Gastrocnemius medialis (tissue), 4 donors: ENCODE data around the gene TMEM154. TPM values are rescaled to one million over a fixed set of nuclear protein-coding genes. Genes with fewer than 3 reads are reported as not detected.

Source experiments
- ATAC-seq, 2 donors: fragments of 150-250 bp; one replicate each; pipeline ENCODE4 v1.9.1; 2016
- DNase-seq, 2 donors: peaks; one replicate each; pipeline ENCODE4 v3.0.0-alpha.2; 2019
- H3K27ac ChIP-seq, 4 donors: fragments of 200-600 bp; sonication (generic); 1 replicate in 1 of 4; 2 replicates in 3 of 4; pipeline ENCODE4 v1.5.1; 2016 to 2018; ENCODE audit warnings: mild to moderate bottlenecking in 2 of 4, moderate library complexity in 1 of 4
- H3K27me3 ChIP-seq, 3 donors: fragments of 200-600 bp; sonication (generic) in 2 of 3; 1 replicate in 1 of 3; 2 replicates in 2 of 3; pipeline versions ENCODE4 v1.5.1 to v1.6.0; 2016 to 2019; ENCODE audit warnings: mild to moderate bottlenecking in 1 of 3, moderate library complexity in 1 of 3
- H3K36me3 ChIP-seq, 2 donors: fragments of 200-600 bp; sonication (generic) in 1 of 2; one replicate each; pipeline ENCODE4 v1.5.1; 2017 to 2018
- H3K4me1 ChIP-seq, 2 donors: fragments of 200-600 bp; sonication (generic) in 1 of 2; one replicate each; pipeline ENCODE4 v1.5.1; 2016 to 2017; ENCODE audit warnings: mild to moderate bottlenecking in 2 of 2
- H3K4me3 ChIP-seq, 4 donors: fragments of 200-600 bp; sonication (generic) in 3 of 4; 1 replicate in 1 of 4; 2 replicates in 3 of 4; pipeline ENCODE4 v1.5.1; 2016 to 2019; ENCODE audit warnings: mild to moderate bottlenecking in 2 of 4
- H3K9me3 ChIP-seq, 3 donors: fragments of 200-600 bp; sonication (generic) in 2 of 3; 1 replicate in 1 of 3; 2 replicates in 2 of 3; pipeline ENCODE4 v1.5.1; 2016 to 2019
- POLR2A ChIP-seq, 2 donors: fragments of 450-650 bp; IDR thresholded peaks; one replicate each; pipeline ENCODE4 v1.6.1; 2017; ENCODE audit warnings: antibody characterized with exemption in 2 of 2, mild to moderate bottlenecking in 2 of 2, moderate library complexity in 2 of 2
- in situ Hi-C, 4 donors: fragments of 200-750 bp; cut with MboI; loops; one replicate each; pipeline versions ENCODE4 v1.15.0 to v1.8.0; 2017; ENCODE audit warnings: low sequenced_read_pairs in 4 of 4
- intact Hi-C: fragments of 100-400 bp; cut with DNase I; formaldehyde crosslinking; loops from one replicate; pipeline ENCODE4 v1.15.1; 2023; ENCODE audit warnings: low total_unique reads
- total RNA-seq, 4 donors: library from RNA; depleted of rRNA; stranded (reverse); fragments of >200 nt; gene quantifications; one replicate each; pipeline versions ENCODE4 v1.1.0 to v1.2.3, GENCODE V29; 2016
- TF ChIP-seq, protein P1 (sequence below), 5 experiments: fragments of 450-650 bp in 3 of 5; fragments of 200-600 bp in 2 of 5; sonication (generic) in 2 of 5; IDR thresholded peaks in 4 of 5; conservative IDR thresholded peaks in 1 of 5; 1 replicate in 4 of 5; 2 replicates in 1 of 5; pipeline ENCODE4 v1.5.1; 2016 to 2019; ENCODE audit warnings: antibody characterized with exemption in 5 of 5, mild to moderate bottlenecking in 3 of 5, moderate library complexity in 3 of 5

The TMEM154 gene
- total RNA-seq, 4 donors from 2014 or later, result 0.15 to 2.0 (median 0.70) TPM

DNA sequence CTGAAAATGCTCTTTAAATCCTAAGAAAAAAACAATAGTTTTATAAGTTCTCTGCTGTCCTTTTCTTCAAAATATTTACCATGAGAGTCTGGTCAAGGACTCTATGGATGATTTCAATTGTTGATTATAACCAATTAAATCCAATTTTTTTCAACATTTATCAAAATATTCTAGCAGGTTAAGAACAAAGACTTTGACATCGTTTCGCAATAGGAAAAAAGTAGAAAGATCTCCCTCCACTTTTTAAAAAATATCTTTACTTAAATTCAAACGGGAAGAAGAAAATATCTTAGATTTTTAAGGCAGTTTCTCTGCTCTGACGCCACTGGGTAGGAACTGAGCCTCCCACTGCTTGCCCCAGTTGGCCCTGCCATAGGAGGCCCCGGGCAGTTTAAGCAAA, 44.7 kb upstream of the TMEM154 start:
- no peaks in the 10 kb centered on the region for H3K27me3 ChIP-seq
- no peaks in the 10 kb centered on the region for H3K4me1 ChIP-seq
- in situ Hi-C loops, result no loop called here
- no peak for DNase-seq
- no peaks in the 10 kb centered on the region for H3K9me3 ChIP-seq
- no peak overlapping the region for H3K4me3 ChIP-seq
- H3K36me3 ChIP-seq, result no peaks in the 10 kb centered on the region
- no peak overlapping the region for H3K27ac ChIP-seq
- intact Hi-C loops, result no loop called here
- ATAC-seq, result no peak
- TF ChIP-seq, protein P1, sequence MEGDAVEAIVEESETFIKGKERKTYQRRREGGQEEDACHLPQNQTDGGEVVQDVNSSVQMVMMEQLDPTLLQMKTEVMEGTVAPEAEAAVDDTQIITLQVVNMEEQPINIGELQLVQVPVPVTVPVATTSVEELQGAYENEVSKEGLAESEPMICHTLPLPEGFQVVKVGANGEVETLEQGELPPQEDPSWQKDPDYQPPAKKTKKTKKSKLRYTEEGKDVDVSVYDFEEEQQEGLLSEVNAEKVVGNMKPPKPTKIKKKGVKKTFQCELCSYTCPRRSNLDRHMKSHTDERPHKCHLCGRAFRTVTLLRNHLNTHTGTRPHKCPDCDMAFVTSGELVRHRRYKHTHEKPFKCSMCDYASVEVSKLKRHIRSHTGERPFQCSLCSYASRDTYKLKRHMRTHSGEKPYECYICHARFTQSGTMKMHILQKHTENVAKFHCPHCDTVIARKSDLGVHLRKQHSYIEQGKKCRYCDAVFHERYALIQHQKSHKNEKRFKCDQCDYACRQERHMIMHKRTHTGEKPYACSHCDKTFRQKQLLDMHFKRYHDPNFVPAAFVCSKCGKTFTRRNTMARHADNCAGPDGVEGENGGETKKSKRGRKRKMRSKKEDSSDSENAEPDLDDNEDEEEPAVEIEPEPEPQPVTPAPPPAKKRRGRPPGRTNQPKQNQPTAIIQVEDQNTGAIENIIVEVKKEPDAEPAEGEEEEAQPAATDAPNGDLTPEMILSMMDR (IDR thresholded peaks at IDR 0.05 in 4 of 5, conservative IDR thresholded peaks at IDR 0.05 in 1 of 5), result no peak
- no peak for TF ChIP-seq POLR2A (IDR thresholded peaks at IDR 0.05)

DNA sequence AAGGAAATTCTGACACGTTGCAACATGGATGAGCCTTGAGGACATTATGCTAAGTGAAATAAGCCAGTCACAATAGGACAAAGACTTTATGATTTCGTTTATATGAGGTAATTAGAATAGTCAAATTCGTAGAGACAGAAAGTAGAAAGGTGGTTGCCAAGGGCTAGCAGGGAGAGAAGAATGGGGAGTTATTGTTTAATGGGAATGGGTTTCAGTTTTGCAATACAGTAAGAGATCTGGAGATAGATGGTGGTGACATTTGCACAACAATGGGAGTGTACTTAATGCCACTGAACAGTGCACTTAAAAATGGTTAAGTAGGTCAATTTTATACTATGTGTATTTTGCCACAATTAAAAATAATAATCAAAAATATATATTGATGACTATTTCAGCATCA, 43.4 kb upstream of the TMEM154 start:
- ATAC-seq (no peak), DNase-seq (no peak)
- no peaks in the 10 kb centered on the region for H3K4me1 ChIP-seq
- H3K9me3 ChIP-seq, result no peaks in the 10 kb centered on the region
- no peaks in the 10 kb centered on the region for H3K27me3 ChIP-seq
- intact Hi-C loops, result no loop called here
- no peaks in the 10 kb centered on the region for H3K36me3 ChIP-seq
- in situ Hi-C loops, result no loop called here
- TF ChIP-seq POLR2A (IDR thresholded peaks at IDR 0.05), result no peak
- TF ChIP-seq, protein P1 (IDR thresholded peaks at IDR 0.05 in 4 of 5, conservative IDR thresholded peaks at IDR 0.05 in 1 of 5), result no peak
- H3K27ac ChIP-seq, result no peak overlapping the region
- no peak overlapping the region for H3K4me3 ChIP-seq

DNA sequence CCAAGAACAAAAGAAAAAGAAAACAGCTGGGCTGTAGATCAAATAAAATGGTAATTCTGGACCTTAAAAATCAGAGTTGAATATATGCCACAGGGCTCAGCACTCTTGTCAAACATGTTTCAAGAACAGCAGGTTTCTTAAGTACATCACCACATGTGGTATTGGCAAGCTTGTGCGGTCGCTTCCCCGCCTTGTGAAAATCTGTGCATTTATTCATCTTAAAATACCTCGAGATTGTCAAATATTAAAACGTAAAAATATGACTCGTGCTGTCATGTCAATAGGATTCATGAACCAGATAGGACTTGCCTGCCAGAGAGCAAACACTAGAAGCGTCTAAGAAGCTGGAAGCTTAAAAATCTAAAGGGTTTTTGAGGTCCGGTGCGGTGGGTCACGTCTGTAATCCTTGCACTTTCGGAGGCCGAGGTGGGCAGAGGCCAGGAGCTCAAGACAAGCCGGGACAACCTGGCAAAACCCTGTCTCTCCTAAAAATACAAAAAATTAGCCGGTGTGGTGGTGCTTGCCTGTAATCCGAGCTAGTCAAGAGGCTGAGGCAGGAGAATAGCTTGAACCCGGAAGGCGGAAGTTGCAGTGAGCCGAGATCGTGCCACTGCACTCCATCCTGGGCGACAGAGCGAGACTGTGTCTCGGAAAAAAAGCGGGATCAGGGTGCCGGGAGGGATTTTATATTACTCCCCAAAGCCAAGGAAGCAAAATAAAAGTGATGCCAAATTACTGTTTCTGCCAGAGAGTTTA, 40.2 kb upstream of the TMEM154 start:
- in situ Hi-C loops, result no loop called here
- ATAC-seq (no peak), DNase-seq (no peak)
- Histone ChIP-seq H3K27ac (no peak overlapping the region), H3K9me3 (no peaks in the 10 kb centered on the region), H3K4me3 (no peak overlapping the region), H3K27me3 (no peaks in the 10 kb centered on the region), H3K4me1 (no peaks in the 10 kb centered on the region), H3K36me3 (no peaks in the 10 kb centered on the region)
- intact Hi-C loops, result no loop called here
- TF ChIP-seq, protein P1 (IDR thresholded peaks at IDR 0.05 in 4 of 5, conservative IDR thresholded peaks at IDR 0.05 in 1 of 5), result no peak
- no peak for TF ChIP-seq POLR2A (IDR thresholded peaks at IDR 0.05)

DNA sequence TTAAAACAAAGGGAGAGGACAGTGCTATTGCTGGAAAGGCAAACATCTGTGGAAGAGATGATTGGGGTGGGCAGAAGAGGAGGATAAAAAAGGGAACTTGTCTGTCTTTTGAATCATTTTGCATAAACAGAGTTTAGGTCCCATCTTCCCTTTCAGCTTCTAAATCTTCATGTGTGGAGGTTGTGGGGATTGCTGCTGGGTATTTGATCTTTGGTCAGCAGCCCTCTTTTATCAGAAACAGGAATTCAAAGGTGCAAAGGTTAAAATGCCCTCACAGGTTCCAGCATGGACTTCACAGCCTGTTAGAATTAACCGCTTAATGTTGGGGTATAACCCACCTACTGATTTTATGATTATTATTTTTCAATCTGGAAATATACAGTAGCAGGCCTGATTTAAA, 39.5 kb upstream of the TMEM154 start:
- TF ChIP-seq POLR2A (IDR thresholded peaks at IDR 0.05), result no peak
- TF ChIP-seq, protein P1 (IDR thresholded peaks at IDR 0.05 in 4 of 5, conservative IDR thresholded peaks at IDR 0.05 in 1 of 5), result no peak
- no peak overlapping the region for H3K4me3 ChIP-seq
- intact Hi-C loops, result no loop called here
- H3K27ac ChIP-seq, result no peak overlapping the region
- no peaks in the 10 kb centered on the region for H3K36me3 ChIP-seq
- in situ Hi-C loops, result no loop called here
- H3K9me3 ChIP-seq, result no peaks in the 10 kb centered on the region
- H3K4me1 ChIP-seq, result no peaks in the 10 kb centered on the region
- no peaks in the 10 kb centered on the region for H3K27me3 ChIP-seq
- DNase-seq (no peak), ATAC-seq (no peak)

DNA sequence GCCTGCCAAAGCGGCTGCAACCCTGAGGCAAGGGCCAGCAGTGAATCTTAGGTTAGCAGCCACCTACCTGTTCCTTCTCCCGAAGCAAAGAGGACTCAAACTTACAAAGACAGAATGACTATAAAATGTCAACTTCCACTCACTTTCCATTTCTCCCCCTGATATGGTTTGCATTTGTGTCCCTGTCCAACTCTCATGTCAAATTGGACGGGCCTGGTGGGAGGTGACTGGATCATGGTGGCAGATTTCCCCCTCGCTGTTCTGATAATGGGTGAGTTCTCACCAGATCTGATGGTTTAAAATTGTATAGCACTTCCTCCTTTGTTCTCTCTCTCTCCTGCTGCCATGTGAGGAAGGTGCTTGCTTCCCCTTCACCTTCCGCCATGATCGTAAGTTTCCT, 35.3 kb upstream of the TMEM154 start:
- in situ Hi-C loops, result no loop called here

More for the DNA sequence above, 35.3 kb upstream of the TMEM154 start:
- TF ChIP-seq POLR2A (IDR thresholded peaks at IDR 0.05), result no peak
- TF ChIP-seq, protein P1 (IDR thresholded peaks at IDR 0.05 in 4 of 5, conservative IDR thresholded peaks at IDR 0.05 in 1 of 5), result no peak
- Histone ChIP-seq H3K27ac (no peak overlapping the region), H3K9me3 (no peaks in the 10 kb centered on the region), H3K36me3 (no peaks in the 10 kb centered on the region), H3K4me3 (no peak overlapping the region), H3K4me1 (no peaks in the 10 kb centered on the region), H3K27me3 (no peaks in the 10 kb centered on the region)
- no peak for ATAC-seq
- intact Hi-C loops, result no loop called here
- no peak for DNase-seq
